A172 (cell line): ENCODE results near the gene PMFBP1. TPM values are rescaled to one million over a fixed set of nuclear protein-coding genes. Genes with fewer than 3 reads are reported as not detected.
"Not testable (repeated sequence)": the region's sequence is repeated elsewhere in the genome, so short reads cannot be mapped to it uniquely, and the experiment has no call there.

ENCODE experiments used
- DNase-seq: peaks from one replicate; pipeline ENCODE4 v3.0.0-alpha.2; 2015; ENCODE audit warnings: low spot score
- total RNA-seq: library from RNA; depleted of rRNA; stranded (reverse); fragments of >200 nt; shearing (Covaris generic); gene quantifications from 2 replicates; pipeline ENCODE4 v1.2.3, GENCODE V29; 2014

PMFBP1 gene
- total RNA-seq, 1 experiment from 2014 or later, result 1.8 TPM

GRCh38 chr16:72107371-72107770 is 64.6 kb downstream of the PMFBP1 start:
- DNase-seq, result no peak

- DNase-seq, result no peak
Measured at GRCh38 chr16:72105978-72106377, 66.0 kb downstream of the PMFBP1 start.

- DNase-seq, result no peak
Measured at GRCh38 chr16:72104905-72105304, 67.0 kb downstream of the PMFBP1 start.

GRCh38 chr16:72101195-72101594 is 70.8 kb downstream of the PMFBP1 start:
- no peak for DNase-seq

GRCh38 chr16:72099377-72099818 is 72.6 kb downstream of the PMFBP1 start:
- peak; percentile 45 for DNase-seq

GRCh38 chr16:72098936-72099335 is 73.0 kb downstream of the PMFBP1 start:
- no peak for DNase-seq

GRCh38 chr16:72094266-72094610 is 77.7 kb downstream of the PMFBP1 start:
- no peak for DNase-seq

- peak; percentile 100 for DNase-seq
Measured at GRCh38 chr16:72093448-72094265, 78.3 kb downstream of the PMFBP1 start, which contains the start of the genes DHX38 and TXNL4B. Gene DHX38, plus strand, starts transcription at chr16:72093847. Its CDS starts 2,311 bp downstream, at chr16:72096158. Gene TXNL4B, minus strand, starts transcription at chr16:72093620. Its CDS starts 2,871 bp downstream, at chr16:72090749.

- DNase-seq, result peak; percentile 75
Measured at GRCh38 chr16:72092832-72093447, 79.0 kb downstream of the PMFBP1 start.

- DNase-seq, result no peak
Measured at GRCh38 chr16:72091217-72091616, 80.7 kb downstream of the PMFBP1 start.

GRCh38 chr16:72085002-72085401 is 87.0 kb downstream of the PMFBP1 start:
- DNase-seq, result no peak

- no peak for DNase-seq
Measured at GRCh38 chr16:72084445-72084844, 87.5 kb downstream of the PMFBP1 start.

- DNase-seq, result no peak
Measured at GRCh38 chr16:72083778-72084404, 88.1 kb downstream of the PMFBP1 start.

- not testable (repeated sequence) for DNase-seq
Measured at GRCh38 chr16:72076991-72077706, 94.8 kb downstream of the PMFBP1 start.

GRCh38 chr16:72075067-72075466 is 96.9 kb downstream of the PMFBP1 start:
- not testable (repeated sequence) for DNase-seq

- DNase-seq, result no peak
Measured at GRCh38 chr16:72073560-72074230, 98.3 kb downstream of the PMFBP1 start.

- DNase-seq, result no peak
Measured at GRCh38 chr16:72072514-72073342, 99.2 kb downstream of the PMFBP1 start.
